Adipocyte (in vitro differentiated cells): Measurements from ENCODE around the gene LEF1.

Source experiments
- DNase-seq: peaks from one replicate; pipeline ENCODE4 v3.0.0-alpha.2; 2015; ENCODE audit warnings: low read depth
- H3K27me3 ChIP-seq: replicated peaks from 2 replicates; pipeline ENCODE4 v1.7.0; 2013; ENCODE audit warnings: mild to moderate bottlenecking, low read length, moderate library complexity; ENCODE audit not compliant: control insufficient read depth, insufficient read depth
- H3K36me3 ChIP-seq: 2 replicates; pipeline ENCODE4 v1.7.0; 2013; ENCODE audit warnings: low read length, mild to moderate bottlenecking, moderate library complexity; ENCODE audit not compliant: control insufficient read depth, insufficient read depth, severe bottlenecking
- H3K4me1 ChIP-seq: 2 replicates; pipeline ENCODE4 v1.7.0; 2013; ENCODE audit warnings: mild to moderate bottlenecking, low read length, moderate library complexity; ENCODE audit not compliant: control insufficient read depth, insufficient read depth
- H3K4me3 ChIP-seq: 2 replicates; pipeline ENCODE4 v1.7.0; 2013; ENCODE audit warnings: mild to moderate bottlenecking, low read length, moderate library complexity
- H3K9ac ChIP-seq: 2 replicates; pipeline ENCODE4 v1.7.0; 2013; ENCODE audit warnings: mild to moderate bottlenecking, low read length, moderate library complexity
- H3K9me3 ChIP-seq: 2 replicates; pipeline ENCODE4 v1.7.0; 2013; ENCODE audit warnings: mild to moderate bottlenecking, low read length, moderate library complexity; ENCODE audit not compliant: control insufficient read depth

Gene LEF1

GRCh38 chr4:108199881-108200280 is 31.1 kb upstream of the LEF1 start:
- Histone ChIP-seq H3K4me1 (no peaks in the 10 kb centered on the region), H3K9ac (no peak overlapping the region), H3K36me3 (no peaks in the 10 kb centered on the region), H3K9me3 (no peaks in the 10 kb centered on the region), H3K27me3 (no peaks in the 10 kb centered on the region), H3K4me3 (no peak overlapping the region)
- DNase-seq = no peak

GRCh38 chr4:108193886-108194672 is 25.3 kb upstream of the LEF1 start:
- Histone ChIP-seq H3K27me3 (no peaks in the 10 kb centered on the region), H3K4me1 (peaks cover 26% of the 10 kb centered on the region), H3K9me3 (no peaks in the 10 kb centered on the region), H3K36me3 (no peaks in the 10 kb centered on the region), H3K9ac (peak overlapping the region; percentile 41), H3K4me3 (no peak overlapping the region)
- peak; percentile 75 for DNase-seq

GRCh38 chr4:108192935-108193334 is 24.2 kb upstream of the LEF1 start:
- Histone ChIP-seq H3K4me1 (peaks cover 26% of the 10 kb centered on the region), H3K36me3 (no peaks in the 10 kb centered on the region), H3K4me3 (no peak overlapping the region), H3K9me3 (no peaks in the 10 kb centered on the region), H3K9ac (no peak overlapping the region), H3K27me3 (no peaks in the 10 kb centered on the region)
- DNase-seq = no peak

- no peaks in the 10 kb centered on the region for H3K36me3 ChIP-seq
- H3K9me3 ChIP-seq = no peaks in the 10 kb centered on the region
- peaks cover 26% of the 10 kb centered on the region for H3K4me1 ChIP-seq
- no peak overlapping the region for H3K9ac ChIP-seq
- DNase-seq = no peak
- no peak overlapping the region for H3K4me3 ChIP-seq
- no peaks in the 10 kb centered on the region for H3K27me3 ChIP-seq
Observed at GRCh38 chr4:108192056-108192455, 23.3 kb upstream of the LEF1 start.

GRCh38 chr4:108191269-108191914 is 22.7 kb upstream of the LEF1 start:
- Histone ChIP-seq H3K9ac (no peak overlapping the region), H3K4me1 (peaks cover 26% of the 10 kb centered on the region), H3K9me3 (no peaks in the 10 kb centered on the region), H3K36me3 (no peaks in the 10 kb centered on the region), H3K4me3 (no peak overlapping the region), H3K27me3 (no peaks in the 10 kb centered on the region)
- DNase-seq = no peak

GRCh38 chr4:108188770-108189169 is 20.0 kb upstream of the LEF1 start:
- H3K9ac ChIP-seq = no peak overlapping the region
- no peaks in the 10 kb centered on the region for H3K27me3 ChIP-seq
- no peak for DNase-seq
- H3K4me3 ChIP-seq = no peak overlapping the region
- H3K36me3 ChIP-seq = no peaks in the 10 kb centered on the region
- H3K9me3 ChIP-seq = no peaks in the 10 kb centered on the region
- H3K4me1 ChIP-seq = peaks cover 15% of the 10 kb centered on the region

- H3K36me3 ChIP-seq = no peaks in the 10 kb centered on the region
- H3K4me1 ChIP-seq = no peaks in the 10 kb centered on the region
- H3K4me3 ChIP-seq = no peak overlapping the region
- H3K9ac ChIP-seq = no peak overlapping the region
- H3K9me3 ChIP-seq = no peaks in the 10 kb centered on the region
- DNase-seq = no peak
- H3K27me3 ChIP-seq = peaks cover 5% of the 10 kb centered on the region
Observed at GRCh38 chr4:108185252-108185651, 16.5 kb upstream of the LEF1 start.

GRCh38 chr4:108184453-108185049 is 15.8 kb upstream of the LEF1 start:
- Histone ChIP-seq H3K36me3 (no peaks in the 10 kb centered on the region), H3K4me3 (no peak overlapping the region), H3K27me3 (peaks cover 6% of the 10 kb centered on the region), H3K9ac (no peak overlapping the region), H3K9me3 (no peaks in the 10 kb centered on the region), H3K4me1 (no peaks in the 10 kb centered on the region)
- DNase-seq = no peak

GRCh38 chr4:108181704-108182103 is 13.0 kb upstream of the LEF1 start:
- Histone ChIP-seq H3K27me3 (peaks cover 7% of the 10 kb centered on the region), H3K4me3 (no peak overlapping the region)

GRCh38 chr4:108180513-108180912 is 11.8 kb upstream of the LEF1 start:
- H3K27me3 ChIP-seq = peaks cover 14% of the 10 kb centered on the region
- no peak overlapping the region for H3K9ac ChIP-seq
- H3K4me3 ChIP-seq = no peak overlapping the region
- no peak for DNase-seq
- no peaks in the 10 kb centered on the region for H3K9me3 ChIP-seq
- no peaks in the 10 kb centered on the region for H3K4me1 ChIP-seq
- H3K36me3 ChIP-seq = no peaks in the 10 kb centered on the region

More at GRCh38 chr4:108181704-108182103, 13.0 kb upstream of the LEF1 start:
- H3K9ac ChIP-seq = no peak overlapping the region
- no peaks in the 10 kb centered on the region for H3K9me3 ChIP-seq
- no peaks in the 10 kb centered on the region for H3K36me3 ChIP-seq
- no peaks in the 10 kb centered on the region for H3K4me1 ChIP-seq
- no peak for DNase-seq

GRCh38 chr4:108175966-108176365 is 7.2 kb upstream of the LEF1 start:
- no peak overlapping the region for H3K9ac ChIP-seq
- H3K4me3 ChIP-seq = no peak overlapping the region
- no peak for DNase-seq
- H3K4me1 ChIP-seq = no peaks in the 10 kb centered on the region
- H3K9me3 ChIP-seq = no peaks in the 10 kb centered on the region
- peaks cover 49% of the 10 kb centered on the region for H3K27me3 ChIP-seq
- no peaks in the 10 kb centered on the region for H3K36me3 ChIP-seq
